SK-N-SH (cell line): Measurements from ENCODE around the gene IGHMBP2. TPM values are rescaled to one million over a fixed set of nuclear protein-coding genes. Genes with fewer than 3 reads are reported as not detected.

Source experiments
- CTCF ChIA-PET: fragments of 300-600, 350-600 bp; formaldehyde crosslinking; extraction: SDS; loops from one replicate; lab custom pipeline; 2021; lab: Yijun Ruan, JAX
- POLR2A ChIA-PET: fragments of 350-600 bp; sonication (Branson Sonifier 250); formaldehyde crosslinking; extraction: SDS; loops from one replicate; lab custom pipeline; 2020; ENCODE audit warnings: antibody characterized with exemption, inconsistent platforms; lab: Yijun Ruan, JAX
- DNase-seq: peaks from one replicate; pipeline ENCODE4 v3.0.0; 2012
- H2AFZ ChIP-seq: fragments of 200-600 bp; sonication (generic); 2 replicates; pipeline ENCODE4 v1.8.1; 2016; ENCODE audit warnings: antibody characterized with exemption, mild to moderate bottlenecking, low read depth
- H3F3A ChIP-seq: fragments of 200-600 bp; sonication (generic); replicated peaks from 2 replicates; pipeline ENCODE3; 2016; ENCODE audit warnings: antibody characterized with exemption, mild to moderate bottlenecking; ENCODE audit not compliant: insufficient read depth
- H3K27ac ChIP-seq, 2 experiments: fragments of 200-500 bp in 1 of 2; fragments of 200-600 bp in 1 of 2; sonication (Bioruptor generic) in 1 of 2; sonication (generic), shearing (Covaris generic) in 1 of 2; 2 replicates each; pipeline versions ENCODE4 v1.5.1 to v1.6.1; 2014 to 2016; ENCODE audit warnings: low read depth in 2 of 2, inconsistent platforms in 1 of 2, low read length in 1 of 2, mild to moderate bottlenecking in 1 of 2, mixed read lengths in 1 of 2
- H3K27me3 ChIP-seq: fragments of 200-600 bp; sonication (generic), shearing (Covaris generic); 2 replicates; pipeline ENCODE4 v1.6.1; 2016; ENCODE audit warnings: mixed run types; ENCODE audit not compliant: insufficient read depth
- H3K36me3 ChIP-seq, 2 experiments: fragments of 200-500 bp in 1 of 2; fragments of 200-600 bp in 1 of 2; sonication (Bioruptor generic) in 1 of 2; sonication (generic) in 1 of 2; replicated peaks in 1 of 2; 2 replicates each; pipeline versions ENCODE3 to v1.5.1; 2014 to 2016; ENCODE audit warnings: low read length in 1 of 2, mild to moderate bottlenecking in 1 of 2; ENCODE audit not compliant: insufficient read depth in 2 of 2, control insufficient read depth in 1 of 2
- H3K4me1 ChIP-seq, 2 experiments: fragments of 200-500 bp in 1 of 2; fragments of 200-600 bp in 1 of 2; sonication (Bioruptor generic) in 1 of 2; sonication (generic), shearing (Covaris generic) in 1 of 2; 2 replicates each; pipeline versions ENCODE4 v1.5.1 to v1.6.1; 2014 to 2016; ENCODE audit warnings: low read depth in 1 of 2, low read length in 1 of 2, mixed run types in 1 of 2; ENCODE audit not compliant: insufficient read depth in 2 of 2, control insufficient read depth in 1 of 2
- H3K4me2 ChIP-seq: fragments of 200-600 bp; sonication (generic), shearing (Covaris generic); 2 replicates; pipeline ENCODE4 v1.6.1; 2017; ENCODE audit warnings: mixed run types
- H3K4me3 ChIP-seq, 2 experiments: fragments of 200-500 bp in 1 of 2; fragments of 200-600 bp in 1 of 2; sonication (Bioruptor generic) in 1 of 2; sonication (generic), shearing (Covaris generic) in 1 of 2; 2 replicates each; pipeline versions ENCODE4 v1.5.1 to v1.8.1; 2014 to 2016; ENCODE audit warnings: low read depth in 2 of 2, inconsistent platforms in 1 of 2, low read length in 1 of 2, mild to moderate bottlenecking in 1 of 2, mixed read lengths in 1 of 2, moderate library complexity in 1 of 2
- H3K79me2 ChIP-seq: fragments of 200-600 bp; sonication (generic); 2 replicates; pipeline ENCODE4 v1.8.1; 2017; ENCODE audit warnings: mild to moderate bottlenecking; ENCODE audit not compliant: insufficient read depth
- H3K9ac ChIP-seq: fragments of 200-600 bp; sonication (generic); 2 replicates; pipeline ENCODE4 v1.6.1; 2017; ENCODE audit warnings: mixed run types
- H3K9me2 ChIP-seq: fragments of 200-600 bp; sonication (generic); 2 replicates; pipeline ENCODE4 v1.6.1; 2017; ENCODE audit warnings: mixed run types
- H3K9me3 ChIP-seq: fragments of 200-600 bp; sonication (generic); 2 replicates; pipeline ENCODE4 v1.6.1; 2017; ENCODE audit warnings: mixed run types, mild to moderate bottlenecking, moderate library complexity
- H4K20me1 ChIP-seq: fragments of 200-600 bp; sonication (generic); 2 replicates; pipeline ENCODE4 v1.6.1; 2017; ENCODE audit warnings: mild to moderate bottlenecking, mixed run types; ENCODE audit not compliant: insufficient read depth
- CHD2 ChIP-seq: fragments of 150-350 bp; IDR thresholded peaks from 2 replicates; pipeline ENCODE4 v1.6.1; 2018; ENCODE audit warnings: low read length; ENCODE audit not compliant: partially characterized antibody
- CTCF ChIP-seq: fragments of 200-600 bp; sonication (generic); IDR thresholded peaks from 2 replicates; pipeline ENCODE4 v1.6.1; 2017; ENCODE audit warnings: antibody characterized with exemption, mild to moderate bottlenecking, moderate library complexity
- FOSL2 ChIP-seq: IDR thresholded peaks from 2 replicates; pipeline ENCODE4 v1.4.0; 2012; ENCODE audit warnings: low read depth, mild to moderate bottlenecking, moderate library complexity, borderline replicate concordance
- FOXM1 ChIP-seq: IDR thresholded peaks from 2 replicates; pipeline ENCODE4 v1.4.0; 2012; ENCODE audit warnings: low read depth, mild to moderate bottlenecking
- GABPA ChIP-seq: IDR thresholded peaks from 2 replicates; pipeline ENCODE4 v1.4.0; 2012; ENCODE audit warnings: low read depth, mild to moderate bottlenecking
- JUND ChIP-seq: IDR thresholded peaks from 2 replicates; pipeline ENCODE4 v1.4.0; 2012
- MXI1 ChIP-seq: IDR thresholded peaks from 2 replicates; pipeline ENCODE4 v1.6.1; 2012; ENCODE audit warnings: mild to moderate bottlenecking, low read depth, low read length, improper control_type of control experiment
- NFIC ChIP-seq: IDR thresholded peaks from 2 replicates; pipeline ENCODE4 v1.4.0; 2012; ENCODE audit warnings: borderline replicate concordance
- POLR2AphosphoS5 ChIP-seq: IDR thresholded peaks from 2 replicates; pipeline ENCODE4 v1.6.1; 2012; ENCODE audit warnings: low read depth, low read length
- RAD21 ChIP-seq: IDR thresholded peaks from 2 replicates; pipeline ENCODE4 v1.6.1; 2012; ENCODE audit warnings: mild to moderate bottlenecking, low read length
- RCOR1 ChIP-seq: fragments of 150-350 bp; IDR thresholded peaks from 2 replicates; pipeline ENCODE4 v1.6.1; 2017; ENCODE audit warnings: antibody characterized with exemption, low read length
- REST ChIP-seq: IDR thresholded peaks from 2 replicates; pipeline ENCODE4 v1.6.1; 2012; ENCODE audit warnings: mild to moderate bottlenecking, low read depth, low read length, moderate library complexity
- RXRA ChIP-seq: IDR thresholded peaks from 2 replicates; pipeline ENCODE4 v1.4.0; 2012; ENCODE audit warnings: low read depth, mild to moderate bottlenecking, borderline replicate concordance
- SIN3A ChIP-seq: IDR thresholded peaks from 2 replicates; pipeline ENCODE4 v1.6.1; 2012; ENCODE audit warnings: low read depth, mild to moderate bottlenecking, low read length, moderate library complexity, borderline replicate concordance
- SMC3 ChIP-seq: IDR thresholded peaks from 2 replicates; pipeline ENCODE4 v1.6.1; 2012; ENCODE audit warnings: low read depth, low read length, improper control_type of control experiment
- TAF1 ChIP-seq: IDR thresholded peaks from 2 replicates; pipeline ENCODE4 v1.6.1; 2012; ENCODE audit warnings: low read depth, mild to moderate bottlenecking, low read length, moderate library complexity, borderline replicate concordance
- TCF12 ChIP-seq: IDR thresholded peaks from 2 replicates; pipeline ENCODE4 v1.4.0; 2012
- USF2 ChIP-seq: fragments of 150-350 bp; IDR thresholded peaks from 2 replicates; pipeline ENCODE4 v1.6.1; 2017; ENCODE audit warnings: antibody characterized with exemption, low read length, low read depth, borderline replicate concordance
- ZBTB33 ChIP-seq: IDR thresholded peaks from 2 replicates; pipeline ENCODE4 v1.4.0; 2012; ENCODE audit warnings: low read depth, borderline replicate concordance
- WGBS: methylation state at CpG from one replicate; pipeline ENCODE4 v1.1.6; 2017; ENCODE audit warnings: low lambda C conversion rate; 5-methylcytosine and 5-hydroxymethylcytosine counted together
- polyA plus RNA-seq, 3 experiments: library from polyadenylated mRNA; depleted of rRNA; stranded (reverse); fragments of >200 nt; gene quantifications; 2 replicates each; pipeline ENCODE4 v1.2.3, GENCODE V29; 2012

The IGHMBP2 gene
- polyA plus RNA-seq, 1 of the 3 experiments (the other 2 are of a cell fraction): 9.0 TPM

- H3K9me2 ChIP-seq: no peaks in the 10 kb centered on the region
- ChIA-PET POLR2A (no interaction called here), CTCF (no interaction called here)
- no peaks in the 10 kb centered on the region for H3K27me3 ChIP-seq
- no peak for DNase-seq
- no peaks in the 10 kb centered on the region for H3K4me1 ChIP-seq
- H3K79me2 ChIP-seq: no peaks in the 10 kb centered on the region
- H4K20me1 ChIP-seq: no peaks in the 10 kb centered on the region
- H3K27ac ChIP-seq: no peak overlapping the region
- no peaks in the 10 kb centered on the region for H3K36me3 ChIP-seq
- no peaks in the 10 kb centered on the region for H3K9me3 ChIP-seq
- H3F3A ChIP-seq: no peaks in the 10 kb centered on the region
- no peak overlapping the region for H3K4me3 ChIP-seq
- no peak overlapping the region for H3K4me2 ChIP-seq
- TF ChIP-seq MXI1 (no peak), RXRA (no peak), GABPA (no peak), FOXM1 (no peak), POLR2AphosphoS5 (no peak), REST (no peak), FOSL2 (no peak), CHD2 (no peak), SIN3A (no peak), SMC3 (no peak), RCOR1 (no peak), JUND (no peak)
- H2AFZ ChIP-seq: no peak overlapping the region
- H3K9ac ChIP-seq: no peak overlapping the region
- WGBS: 66% methylated on average over 3 of the region's 3 CpGs
These were observed 40.0 kb upstream of the IGHMBP2 start for GRCh38 chr11:68863553-68864265.

- no peak for DNase-seq
- no peaks in the 10 kb centered on the region for H3K4me1 ChIP-seq
- H3K36me3 ChIP-seq: no peaks in the 10 kb centered on the region
- no peaks in the 10 kb centered on the region for H4K20me1 ChIP-seq
- ChIA-PET POLR2A (no interaction called here), CTCF (no interaction called here)
- no peaks in the 10 kb centered on the region for H3F3A ChIP-seq
- no peaks in the 10 kb centered on the region for H3K9me3 ChIP-seq
- TF ChIP-seq ZBTB33 (no peak), CTCF (no peak), NFIC (no peak), RAD21 (no peak), SMC3 (no peak), USF2 (no peak), FOSL2 (no peak), TCF12 (no peak), TAF1 (no peak), POLR2AphosphoS5 (no peak), MXI1 (no peak)
- no peaks in the 10 kb centered on the region for H3K9me2 ChIP-seq
- H3K27me3 ChIP-seq: no peaks in the 10 kb centered on the region
- H3K27ac ChIP-seq: no peak overlapping the region
- H3K9ac ChIP-seq: no peak overlapping the region
- H3K4me3 ChIP-seq: no peak overlapping the region
- 86% methylated on average over 8 of the region's 11 CpGs for WGBS
- no peak overlapping the region for H3K4me2 ChIP-seq
- H2AFZ ChIP-seq: no peak overlapping the region
- no peaks in the 10 kb centered on the region for H3K79me2 ChIP-seq
These were observed 38.5 kb upstream of the IGHMBP2 start for GRCh38 chr11:68865241-68865640.
